Measurements from ENCODE around the gene KCND2. TPM values are rescaled to one million over a fixed set of nuclear protein-coding genes. Genes with fewer than 3 reads are reported as not detected.

The KCND2 gene
- polyA plus RNA-seq, 3 donors = not detected

GRCh38 chr7:120539321-120539720, 266.3 kb downstream of the KCND2 start:
- Mint-ChIP-seq H3K9me3 (no peaks in the 10 kb centered on the region), H3K36me3 (no peaks in the 10 kb centered on the region), H3K4me3 (no peak overlapping the region), H3K4me1 (no peaks in the 10 kb centered on the region), H3K27me3 (ENCODE audit: low read depth in 3 of 3) (peaks cover 0 to 3% (median 1%) of the 10 kb centered on the region in 3 donors), H3K27ac (no peak overlapping the region)
- H3K36me3 ChIP-seq (replicated peaks in 1 of 2; ENCODE audit: control insufficient read depth in 1 of 2, insufficient read depth in 2 of 2, low read length in 2 of 2) = no peaks in the 10 kb centered on the region
- H3K9me3 ChIP-seq (replicated peaks in 1 of 2; ENCODE audit: control insufficient read depth in 1 of 2, insufficient read depth in 1 of 2, low read length in 2 of 2) = no peaks in the 10 kb centered on the region
- no peak for TF ChIP-seq CTCF (IDR thresholded peaks at IDR 0.05)
- H3K27ac ChIP-seq (ENCODE audit: low read depth in 1 of 2, low read length in 2 of 2) = no peak overlapping the region
- no peak overlapping the region for H2AFZ ChIP-seq (ENCODE audit: insufficient read depth, low read depth, low read length, poor library complexity, severe bottlenecking)
- intact Hi-C loops (cut with micrococcal nuclease) = no loop called here
- no peak overlapping the region for H3K4me3 ChIP-seq (replicated peaks in 1 of 3; ENCODE audit: low read depth in 2 of 3, low read length in 3 of 3)
- no peaks in the 10 kb centered on the region for H3K4me1 ChIP-seq (ENCODE audit: control insufficient read depth in 1 of 2, insufficient read depth in 2 of 2, low read length in 2 of 2)
- H3K27me3 ChIP-seq (ENCODE audit: control insufficient read depth in 2 of 2, insufficient read depth in 2 of 2, low read length in 2 of 2) = no peaks in the 10 kb centered on the region
- WGBS (ENCODE audit: insufficient coverage) = 80% methylated on average over 2 of the region's 5 CpGs
- no peak overlapping the region for H3K4me2 ChIP-seq (replicated peaks; ENCODE audit: extremely low read depth, low read length, poor library complexity, severe bottlenecking)
- DNase-seq = no peak
- H4K20me1 ChIP-seq (ENCODE audit: insufficient read depth, low read length) = no peaks in the 10 kb centered on the region
- no peaks in the 10 kb centered on the region for H3K79me2 ChIP-seq (ENCODE audit: insufficient read depth, low read length)
- H3K9ac ChIP-seq (ENCODE audit: insufficient read depth, low read length, poor library complexity, severe bottlenecking) = no peak overlapping the region

- H3K27ac Mint-ChIP-seq = no peak overlapping the region
- WGBS (ENCODE audit: insufficient coverage) = 0% methylated on average over 1 of the region's 4 CpGs
- Histone ChIP-seq H3K4me2 (replicated peaks; ENCODE audit: extremely low read depth, low read length, poor library complexity, severe bottlenecking) (no peak overlapping the region), H3K79me2 (ENCODE audit: insufficient read depth, low read length) (no peaks in the 10 kb centered on the region), H3K4me3 (replicated peaks in 1 of 3; ENCODE audit: low read depth in 2 of 3, low read length in 3 of 3) (no peak overlapping the region), H3K9me3 (replicated peaks in 1 of 2; ENCODE audit: control insufficient read depth in 1 of 2, insufficient read depth in 1 of 2, low read length in 2 of 2) (no peaks in the 10 kb centered on the region), H3K27me3 (ENCODE audit: control insufficient read depth in 2 of 2, insufficient read depth in 2 of 2, low read length in 2 of 2) (no peaks in the 10 kb centered on the region), H3K27ac (ENCODE audit: low read depth in 1 of 2, low read length in 2 of 2) (no peak overlapping the region), H3K9ac (ENCODE audit: insufficient read depth, low read length, poor library complexity, severe bottlenecking) (no peak overlapping the region), H2AFZ (ENCODE audit: insufficient read depth, low read depth, low read length, poor library complexity, severe bottlenecking) (no peak overlapping the region), H3K4me1 (ENCODE audit: control insufficient read depth in 1 of 2, insufficient read depth in 2 of 2, low read length in 2 of 2) (no peaks in the 10 kb centered on the region), H4K20me1 (ENCODE audit: insufficient read depth, low read length) (no peaks in the 10 kb centered on the region), H3K36me3 (replicated peaks in 1 of 2; ENCODE audit: control insufficient read depth in 1 of 2, insufficient read depth in 2 of 2, low read length in 2 of 2) (no peaks in the 10 kb centered on the region)
- no peak for DNase-seq
- peaks cover 0 to 4% (median 0%) of the 10 kb centered on the region in 3 donors for H3K27me3 Mint-ChIP-seq (ENCODE audit: low read depth in 3 of 3)
- no peak for TF ChIP-seq CTCF (IDR thresholded peaks at IDR 0.05)
- H3K36me3 Mint-ChIP-seq = no peaks in the 10 kb centered on the region
- H3K4me1 Mint-ChIP-seq = no peaks in the 10 kb centered on the region
- intact Hi-C loops (cut with micrococcal nuclease) = no loop called here
- H3K9me3 Mint-ChIP-seq = peaks cover 0 to 2% (median 0%) of the 10 kb centered on the region in 7 donors
- H3K4me3 Mint-ChIP-seq = no peak overlapping the region
Observed at GRCh38 chr7:120547605-120548004, 274.6 kb downstream of the KCND2 start.

Data from CD14-positive monocyte (primary cell).